Measurements from ENCODE around the gene NTM. TPM values are rescaled to one million over a fixed set of nuclear protein-coding genes. Genes with fewer than 3 reads are reported as not detected.

NTM gene
- total and polyA plus RNA-seq, 2 experiments from 2014 or later: 2.2 to 4.9 TPM

- Histone ChIP-seq H3K27me3 (no peaks in the 10 kb centered on the region), H4K20me1 (ENCODE audit: insufficient read depth, poor library complexity, severe bottlenecking) (no peaks in the 10 kb centered on the region), H3K79me2 (no peaks in the 10 kb centered on the region), H3K4me3 (no peak overlapping the region), H3K4me1 (ENCODE audit: insufficient read depth) (no peaks in the 10 kb centered on the region), H3K9me3 (ENCODE audit: low read depth) (peaks cover 4% of the 10 kb centered on the region), H3K9me2 (replicated peaks; ENCODE audit: insufficient read depth) (no peaks in the 10 kb centered on the region), H3K27ac (no peak overlapping the region), H3K4me2 (no peak overlapping the region), H3K36me3 (replicated peaks; ENCODE audit: insufficient read depth, low read depth) (no peaks in the 10 kb centered on the region), H2AFZ (no peak overlapping the region)
- WGBS (ENCODE audit: low lambda C conversion rate, missing lambda C conversion rate): 80% methylated on average over 17 of the region's 17 CpGs
- DNase-seq (ENCODE audit: low spot score): no peak
- no peak for TF ChIP-seq EZH2phosphoT487 (IDR thresholded peaks at IDR 0.05; ENCODE audit: low read depth, severe bottlenecking, unreplicated experiment)
- no peak for TF ChIP-seq EZH2 (IDR thresholded peaks at IDR 0.05; ENCODE audit: borderline replicate concordance)
- no peak for TF ChIP-seq CTCF (IDR thresholded peaks at IDR 0.05; ENCODE audit: poor library complexity)
Measured at GRCh38 chr11:132078264-132079076, 708.1 kb downstream of the NTM start.

GRCh38 chr11:132080127-132080526 lies 709.7 kb downstream of the NTM start:
- Histone ChIP-seq H3K36me3 (replicated peaks; ENCODE audit: insufficient read depth, low read depth) (no peaks in the 10 kb centered on the region), H3K9me3 (ENCODE audit: low read depth) (peaks cover 4% of the 10 kb centered on the region), H3K27me3 (no peaks in the 10 kb centered on the region), H3K4me3 (no peak overlapping the region), H3K27ac (no peak overlapping the region), H2AFZ (no peak overlapping the region), H3K9me2 (replicated peaks; ENCODE audit: insufficient read depth) (no peaks in the 10 kb centered on the region), H3K4me2 (no peak overlapping the region), H3K4me1 (ENCODE audit: insufficient read depth) (no peaks in the 10 kb centered on the region), H3K79me2 (no peaks in the 10 kb centered on the region), H4K20me1 (ENCODE audit: insufficient read depth, poor library complexity, severe bottlenecking) (no peaks in the 10 kb centered on the region)
- WGBS (ENCODE audit: low lambda C conversion rate, missing lambda C conversion rate): 84% methylated on average over 1 of the region's 1 CpG
- TF ChIP-seq EZH2 (IDR thresholded peaks at IDR 0.05; ENCODE audit: borderline replicate concordance) (no peak), EZH2phosphoT487 (IDR thresholded peaks at IDR 0.05; ENCODE audit: low read depth, severe bottlenecking, unreplicated experiment) (no peak), CTCF (IDR thresholded peaks at IDR 0.05; ENCODE audit: poor library complexity) (no peak)
- DNase-seq (ENCODE audit: low spot score): no peak

- H3K27me3 ChIP-seq: no peaks in the 10 kb centered on the region
- no peak overlapping the region for H3K4me3 ChIP-seq
- no peaks in the 10 kb centered on the region for H4K20me1 ChIP-seq (ENCODE audit: insufficient read depth, poor library complexity, severe bottlenecking)
- TF ChIP-seq EZH2 (IDR thresholded peaks at IDR 0.05; ENCODE audit: borderline replicate concordance): no peak
- TF ChIP-seq CTCF (IDR thresholded peaks at IDR 0.05; ENCODE audit: poor library complexity): no peak
- TF ChIP-seq EZH2phosphoT487 (IDR thresholded peaks at IDR 0.05; ENCODE audit: low read depth, severe bottlenecking, unreplicated experiment): no peak
- H3K27ac ChIP-seq: no peak overlapping the region
- H3K4me1 ChIP-seq (ENCODE audit: insufficient read depth): no peaks in the 10 kb centered on the region
- no peaks in the 10 kb centered on the region for H3K79me2 ChIP-seq
- no peak overlapping the region for H3K4me2 ChIP-seq
- DNase-seq (ENCODE audit: low spot score): no peak
- no peaks in the 10 kb centered on the region for H3K9me2 ChIP-seq (replicated peaks; ENCODE audit: insufficient read depth)
- WGBS (ENCODE audit: low lambda C conversion rate, missing lambda C conversion rate): 87% methylated on average over 5 of the region's 5 CpGs
- H3K9me3 ChIP-seq (ENCODE audit: low read depth): peaks cover 4% of the 10 kb centered on the region
- no peak overlapping the region for H2AFZ ChIP-seq
- H3K36me3 ChIP-seq (replicated peaks; ENCODE audit: insufficient read depth, low read depth): no peaks in the 10 kb centered on the region
Measured at GRCh38 chr11:132082566-132082965, 712.2 kb downstream of the NTM start.

All from hepatocyte (in vitro differentiated cells).